GM12864 (cell line): Measurements from ENCODE around the gene KY.

ENCODE experiments used
- DNase-seq: peaks from one replicate; pipeline ENCODE4 v3.0.0-alpha.2; 2011; ENCODE audit warnings: low read depth
- H3K4me3 ChIP-seq: 2 replicates; pipeline ENCODE4 v1.5.1; 2011; ENCODE audit warnings: mild to moderate bottlenecking, low read depth, low read length, control low read depth
- TF ChIP-seq, protein P1 (sequence below): IDR thresholded peaks from 2 replicates; pipeline ENCODE4 v1.5.1; 2011; ENCODE audit warnings: low read depth, mild to moderate bottlenecking, moderate library complexity, low read length, control low read depth, inconsistent platforms; ENCODE audit errors: missing control alignments

The KY gene

GRCh38 chr3:134650431-134651346 lies at the start of gene KY:
Gene KY (minus strand): TSS chr3:134651022. CDS start chr3:134650960, 62 bp downstream.
- TF ChIP-seq, protein P1, sequence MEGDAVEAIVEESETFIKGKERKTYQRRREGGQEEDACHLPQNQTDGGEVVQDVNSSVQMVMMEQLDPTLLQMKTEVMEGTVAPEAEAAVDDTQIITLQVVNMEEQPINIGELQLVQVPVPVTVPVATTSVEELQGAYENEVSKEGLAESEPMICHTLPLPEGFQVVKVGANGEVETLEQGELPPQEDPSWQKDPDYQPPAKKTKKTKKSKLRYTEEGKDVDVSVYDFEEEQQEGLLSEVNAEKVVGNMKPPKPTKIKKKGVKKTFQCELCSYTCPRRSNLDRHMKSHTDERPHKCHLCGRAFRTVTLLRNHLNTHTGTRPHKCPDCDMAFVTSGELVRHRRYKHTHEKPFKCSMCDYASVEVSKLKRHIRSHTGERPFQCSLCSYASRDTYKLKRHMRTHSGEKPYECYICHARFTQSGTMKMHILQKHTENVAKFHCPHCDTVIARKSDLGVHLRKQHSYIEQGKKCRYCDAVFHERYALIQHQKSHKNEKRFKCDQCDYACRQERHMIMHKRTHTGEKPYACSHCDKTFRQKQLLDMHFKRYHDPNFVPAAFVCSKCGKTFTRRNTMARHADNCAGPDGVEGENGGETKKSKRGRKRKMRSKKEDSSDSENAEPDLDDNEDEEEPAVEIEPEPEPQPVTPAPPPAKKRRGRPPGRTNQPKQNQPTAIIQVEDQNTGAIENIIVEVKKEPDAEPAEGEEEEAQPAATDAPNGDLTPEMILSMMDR = no peak
- no peak within 1 kb of the TSS for H3K4me3 ChIP-seq
- DNase-seq = no peak

DNA sequence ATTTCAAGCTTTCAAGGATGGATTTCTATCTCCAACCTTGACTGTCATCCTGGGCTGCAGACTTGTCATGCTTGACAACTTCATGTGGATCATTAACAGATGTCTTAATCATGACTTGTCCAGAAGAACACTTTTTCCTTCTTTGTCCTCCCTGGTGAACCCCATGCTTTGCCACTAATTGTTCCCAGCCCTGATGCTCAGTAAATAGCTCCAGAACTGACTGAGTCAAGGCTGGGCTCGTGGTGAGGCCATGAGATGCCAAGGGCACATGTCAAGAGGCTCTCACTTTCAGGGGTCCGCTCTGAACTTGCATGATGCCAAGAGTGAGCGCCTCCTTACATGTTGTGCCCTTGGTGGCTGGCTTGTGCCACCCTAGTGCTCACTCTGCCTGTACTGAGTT lies 48.9 kb upstream of the KY start:
- H3K4me3 ChIP-seq = no peak overlapping the region
- TF ChIP-seq, protein P1 = no peak
- DNase-seq = no peak

GRCh38 chr3:134699141-134699711 lies 48.4 kb upstream of the KY start:
- TF ChIP-seq, protein P1 = no peak
- DNase-seq = no peak
- H3K4me3 ChIP-seq = no peak overlapping the region

- no peak for DNase-seq
These were observed 47.2 kb upstream of the KY start for GRCh38 chr3:134697830-134698689.

GRCh38 chr3:134696155-134696554 lies 45.3 kb upstream of the KY start:
- H3K4me3 ChIP-seq = no peak overlapping the region
- no peak for DNase-seq
- TF ChIP-seq, protein P1 = no peak

More at GRCh38 chr3:134697830-134698689, 47.2 kb upstream of the KY start:
- H3K4me3 ChIP-seq = no peak overlapping the region
- TF ChIP-seq, protein P1 = no peak

- TF ChIP-seq, protein P1 = no peak
These were observed 44.2 kb upstream of the KY start for GRCh38 chr3:134694946-134695543.

More at GRCh38 chr3:134694946-134695543, 44.2 kb upstream of the KY start:
- no peak overlapping the region for H3K4me3 ChIP-seq
- DNase-seq = no peak
